SJSA1 (cell line): ENCODE results near the gene PPP2R2B. TPM values are rescaled to one million over a fixed set of nuclear protein-coding genes. Genes with fewer than 3 reads are reported as not detected.

Source experiments
- DNase-seq, 2 experiments: peaks; one replicate each; pipeline ENCODE4 v3.0.0-alpha.2; 2015 to 2020; ENCODE audit warnings: low spot score in 2 of 2, low read depth in 1 of 2
- H3K27ac ChIP-seq: fragments of 250-450 bp; sonication (Bioruptor Pico); 2 replicates; pipeline ENCODE4 v1.5.1; 2020; ENCODE audit warnings: mild to moderate bottlenecking, moderate library complexity
- H3K27me3 ChIP-seq: fragments of 250-450 bp; sonication (Bioruptor Pico); replicated peaks from 2 replicates; pipeline ENCODE4 v1.5.1; 2020; ENCODE audit warnings: mild to moderate bottlenecking, moderate library complexity
- H3K36me3 ChIP-seq: fragments of 250-450 bp; sonication (Bioruptor Pico); 2 replicates; pipeline ENCODE4 v1.5.1; 2020; ENCODE audit warnings: mild to moderate bottlenecking
- H3K4me1 ChIP-seq: fragments of 250-450 bp; sonication (Bioruptor Pico); replicated peaks from 2 replicates; pipeline ENCODE4 v1.6.1; 2021; ENCODE audit warnings: mild to moderate bottlenecking
- H3K4me3 ChIP-seq: fragments of 250-450 bp; sonication (Bioruptor Pico); 2 replicates; pipeline ENCODE4 v1.5.1; 2020; ENCODE audit warnings: mild to moderate bottlenecking
- H3K9me3 ChIP-seq: fragments of 250-450 bp; sonication (Bioruptor Pico); replicated peaks from 2 replicates; pipeline ENCODE4 v1.5.1; 2020; ENCODE audit warnings: mild to moderate bottlenecking
- total RNA-seq: library from RNA; depleted of rRNA; stranded (reverse); fragments of >200 nt; shearing (Covaris generic); gene quantifications from 2 replicates; pipeline ENCODE4 v1.2.3, GENCODE V29; 2014

Gene PPP2R2B
- total RNA-seq, 1 experiment from 2014 or later = 0.13 TPM

DNA sequence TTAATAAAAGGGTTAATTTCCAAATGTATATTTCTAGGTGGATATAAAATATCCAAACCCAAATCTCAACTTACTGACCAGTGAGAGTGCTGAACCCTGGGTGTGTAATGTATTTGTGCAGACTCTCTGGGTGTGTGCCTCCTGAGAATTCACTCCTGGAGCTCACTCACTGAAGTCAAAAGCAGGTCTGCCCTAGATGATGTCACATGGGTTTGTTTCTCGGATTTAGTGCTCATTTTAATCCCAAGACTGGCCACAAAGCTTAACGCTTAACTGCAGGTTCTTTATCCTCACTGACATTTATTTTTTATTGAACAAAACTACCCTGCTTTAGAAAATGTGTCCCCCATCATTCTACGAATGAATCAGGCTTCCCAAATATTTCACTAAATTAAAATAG lies 179.4 kb downstream of the PPP2R2B start:
- H3K36me3 ChIP-seq = no peaks in the 10 kb centered on the region
- H3K4me1 ChIP-seq = no peaks in the 10 kb centered on the region
- peaks cover 3% of the 10 kb centered on the region; the same call in 1 of the 2 replicates for H3K27me3 ChIP-seq
- DNase-seq = no peak
- no peak overlapping the region for H3K4me3 ChIP-seq
- no peaks in the 10 kb centered on the region for H3K9me3 ChIP-seq
- no peak overlapping the region for H3K27ac ChIP-seq

DNA sequence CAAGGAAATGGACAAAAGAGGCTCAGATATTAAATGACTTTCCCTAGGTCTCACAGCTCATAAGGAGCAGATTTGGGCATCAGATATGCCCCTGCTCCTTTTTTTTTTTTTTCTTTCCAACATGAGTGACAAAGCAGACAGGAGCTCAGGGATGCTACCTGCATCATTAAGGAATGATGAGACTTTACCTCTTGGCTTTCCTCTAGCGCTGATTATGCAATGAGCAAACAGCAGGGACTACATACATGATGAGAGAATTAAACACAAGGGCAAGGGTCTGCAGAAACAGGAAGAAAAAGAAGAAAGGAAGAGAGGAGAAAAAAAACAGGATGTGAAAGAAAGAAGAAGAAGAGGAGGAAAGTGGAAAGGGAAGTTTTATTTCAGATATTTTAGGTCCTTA lies 179.9 kb downstream of the PPP2R2B start:
- Histone ChIP-seq H3K4me1 (no peaks in the 10 kb centered on the region), H3K4me3 (no peak overlapping the region), H3K27me3 (peaks cover 3% of the 10 kb centered on the region; the same call in 1 of the 2 replicates), H3K36me3 (no peaks in the 10 kb centered on the region), H3K27ac (no peak overlapping the region), H3K9me3 (no peaks in the 10 kb centered on the region)
- DNase-seq = no peak

DNA sequence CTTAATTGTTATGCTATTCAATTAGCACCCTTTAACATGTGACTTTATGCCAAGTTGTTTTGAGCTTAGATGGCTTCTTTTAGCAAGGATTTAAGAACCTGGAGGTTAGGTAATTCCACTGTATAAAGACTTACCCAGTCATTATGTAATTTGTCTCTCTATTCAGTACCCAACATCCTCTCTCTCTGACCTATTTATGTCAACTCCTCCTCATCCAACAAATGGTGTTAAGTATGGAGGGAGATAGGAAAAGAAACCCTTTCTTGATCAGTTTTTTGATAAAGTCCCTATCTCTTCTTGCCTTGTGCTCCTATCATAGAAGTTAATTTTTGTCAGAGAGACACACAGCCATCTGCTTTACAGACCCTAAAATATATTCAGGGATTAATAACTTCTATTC lies 181.3 kb downstream of the PPP2R2B start:
- H3K27me3 ChIP-seq = peaks cover 3% of the 10 kb centered on the region; the same call in 1 of the 2 replicates
- H3K4me3 ChIP-seq = no peak overlapping the region
- no peaks in the 10 kb centered on the region for H3K9me3 ChIP-seq
- no peak for DNase-seq
- no peaks in the 10 kb centered on the region for H3K4me1 ChIP-seq
- no peak overlapping the region for H3K27ac ChIP-seq
- no peaks in the 10 kb centered on the region for H3K36me3 ChIP-seq

DNA sequence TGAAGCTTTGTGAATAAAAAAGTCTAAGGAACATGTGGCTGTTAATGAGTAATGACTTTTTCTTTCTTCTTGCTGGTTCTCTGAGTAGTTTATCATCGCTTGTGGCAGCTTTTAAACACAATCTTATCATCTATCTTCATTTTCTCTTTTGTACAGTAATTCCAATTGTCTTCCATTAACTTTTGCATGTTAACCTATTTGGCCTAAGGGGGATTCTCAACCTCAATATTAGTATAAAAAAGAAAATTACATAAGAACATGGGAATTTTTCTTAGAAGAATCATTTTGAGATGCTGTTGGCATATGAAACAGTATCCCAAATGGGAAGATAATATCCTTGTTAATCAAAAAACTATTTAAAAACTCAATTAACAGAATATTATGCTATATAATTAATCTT lies 182.9 kb downstream of the PPP2R2B start:
- H3K4me1 ChIP-seq = no peaks in the 10 kb centered on the region
- no peak overlapping the region for H3K27ac ChIP-seq
- no peaks in the 10 kb centered on the region; the same call in 1 of the 2 replicates for H3K27me3 ChIP-seq
- H3K9me3 ChIP-seq = no peaks in the 10 kb centered on the region
- no peak overlapping the region for H3K4me3 ChIP-seq
- H3K36me3 ChIP-seq = no peaks in the 10 kb centered on the region
- no peak for DNase-seq

DNA sequence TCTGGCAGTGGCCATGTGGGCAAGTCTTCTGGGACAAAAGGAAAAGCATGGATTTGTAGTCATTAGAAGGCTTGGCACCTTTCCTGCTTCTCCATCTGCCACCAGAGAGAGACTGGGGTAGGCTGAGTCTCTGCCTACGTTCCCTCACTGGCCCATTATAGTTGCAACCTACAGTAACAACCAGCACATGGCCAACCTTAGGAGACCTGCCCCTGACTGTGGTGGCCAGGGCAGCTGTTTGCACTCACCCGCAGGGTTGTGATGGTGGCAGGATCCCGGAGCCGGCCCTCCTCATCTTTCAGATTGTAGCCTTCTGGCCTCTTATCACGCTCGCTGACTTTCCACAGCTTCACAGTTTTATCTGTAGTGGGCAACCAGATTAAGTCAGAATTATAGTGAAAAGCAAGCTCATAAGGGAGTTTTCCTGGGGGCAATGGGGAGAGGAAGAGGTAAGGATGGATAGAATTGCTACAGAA lies 187.6 kb downstream of the PPP2R2B start:
- no peaks in the 10 kb centered on the region; the same call in 1 of the 2 replicates for H3K27me3 ChIP-seq
- no peaks in the 10 kb centered on the region for H3K4me1 ChIP-seq
- H3K27ac ChIP-seq = no peak overlapping the region
- H3K9me3 ChIP-seq = no peaks in the 10 kb centered on the region
- H3K36me3 ChIP-seq = no peaks in the 10 kb centered on the region
- DNase-seq = no peak
- no peak overlapping the region for H3K4me3 ChIP-seq

DNA sequence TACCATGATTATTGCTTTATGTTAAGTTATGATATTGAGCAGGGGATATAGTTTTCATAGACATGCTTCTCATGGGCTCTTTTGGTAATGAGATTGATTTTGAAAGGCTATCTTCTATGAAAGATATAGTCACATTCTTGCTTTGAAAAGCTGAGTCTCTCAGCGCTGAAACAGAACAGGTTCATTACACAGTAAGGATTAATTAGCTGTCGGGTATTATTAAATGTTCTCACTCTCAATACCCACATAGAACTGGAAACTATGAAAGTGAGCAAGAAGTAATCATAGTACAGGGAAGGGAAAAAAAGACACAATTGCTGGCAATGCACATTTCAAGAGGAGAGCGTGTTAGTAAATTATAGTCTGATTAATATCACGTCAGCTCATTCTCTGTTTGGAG lies 190.9 kb downstream of the PPP2R2B start:
- no peaks in the 10 kb centered on the region for H3K36me3 ChIP-seq
- no peaks in the 10 kb centered on the region; the same call in 1 of the 2 replicates for H3K27me3 ChIP-seq
- no peaks in the 10 kb centered on the region for H3K9me3 ChIP-seq
- DNase-seq = no peak
- no peak overlapping the region for H3K27ac ChIP-seq
- no peak overlapping the region for H3K4me3 ChIP-seq
- no peaks in the 10 kb centered on the region for H3K4me1 ChIP-seq

DNA sequence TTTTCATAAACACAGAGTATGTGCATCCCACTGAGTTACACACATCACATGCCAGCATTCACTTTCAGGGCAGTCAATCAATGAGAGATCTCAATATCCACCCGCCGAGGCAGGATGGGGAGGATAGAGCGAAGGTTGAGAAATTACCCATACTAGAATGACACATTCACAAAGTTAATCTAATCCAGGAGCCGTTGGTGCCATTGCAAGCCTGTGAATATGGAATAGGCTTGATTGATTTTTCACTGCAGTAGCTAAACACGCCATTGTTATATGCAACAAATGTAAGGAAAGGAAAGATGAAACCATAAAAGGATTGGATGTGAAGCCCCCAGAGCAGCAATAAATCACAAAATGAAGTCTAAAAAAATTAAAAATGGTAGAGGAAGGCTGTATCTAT lies 194.7 kb downstream of the PPP2R2B start:
- Histone ChIP-seq H3K27me3 (no peaks in the 10 kb centered on the region; the same call in 1 of the 2 replicates), H3K27ac (no peak overlapping the region), H3K4me1 (no peaks in the 10 kb centered on the region), H3K36me3 (no peaks in the 10 kb centered on the region), H3K4me3 (no peak overlapping the region), H3K9me3 (no peaks in the 10 kb centered on the region)
- DNase-seq = no peak

DNA sequence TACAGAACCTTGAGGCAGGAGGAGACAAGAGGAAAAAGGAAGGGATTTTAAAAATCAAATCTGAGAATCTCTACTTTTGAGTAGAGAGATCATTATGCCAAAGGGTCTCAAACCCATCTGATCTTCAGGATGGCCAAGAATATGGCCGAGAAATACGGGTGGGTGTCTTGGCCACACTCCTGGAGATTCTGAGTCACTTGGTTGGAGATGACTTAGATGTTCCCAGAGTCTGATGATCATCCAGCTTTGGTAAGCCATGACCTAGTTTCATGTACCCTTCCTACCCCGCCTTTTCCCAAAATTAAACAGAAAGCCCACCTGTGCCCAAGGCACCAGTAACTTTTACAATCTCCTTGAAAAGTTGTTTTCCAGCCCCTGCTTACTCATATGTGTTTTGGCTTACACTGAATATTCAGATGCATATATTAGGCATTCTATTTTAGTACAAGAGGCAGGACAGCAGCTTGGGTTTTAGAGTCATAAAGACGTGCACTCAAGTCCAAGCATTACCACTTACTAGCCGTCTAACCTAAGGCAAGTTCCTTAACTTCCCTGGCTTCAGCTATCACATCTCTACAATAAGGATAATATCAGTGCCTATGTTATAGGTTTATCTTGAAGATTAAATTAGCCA lies 195.5 kb downstream of the PPP2R2B start:
- Histone ChIP-seq H3K27ac (no peak overlapping the region), H3K27me3 (no peaks in the 10 kb centered on the region; the same call in 1 of the 2 replicates), H3K4me3 (no peak overlapping the region), H3K36me3 (no peaks in the 10 kb centered on the region), H3K4me1 (no peaks in the 10 kb centered on the region), H3K9me3 (no peaks in the 10 kb centered on the region)
- no peak for DNase-seq

DNA sequence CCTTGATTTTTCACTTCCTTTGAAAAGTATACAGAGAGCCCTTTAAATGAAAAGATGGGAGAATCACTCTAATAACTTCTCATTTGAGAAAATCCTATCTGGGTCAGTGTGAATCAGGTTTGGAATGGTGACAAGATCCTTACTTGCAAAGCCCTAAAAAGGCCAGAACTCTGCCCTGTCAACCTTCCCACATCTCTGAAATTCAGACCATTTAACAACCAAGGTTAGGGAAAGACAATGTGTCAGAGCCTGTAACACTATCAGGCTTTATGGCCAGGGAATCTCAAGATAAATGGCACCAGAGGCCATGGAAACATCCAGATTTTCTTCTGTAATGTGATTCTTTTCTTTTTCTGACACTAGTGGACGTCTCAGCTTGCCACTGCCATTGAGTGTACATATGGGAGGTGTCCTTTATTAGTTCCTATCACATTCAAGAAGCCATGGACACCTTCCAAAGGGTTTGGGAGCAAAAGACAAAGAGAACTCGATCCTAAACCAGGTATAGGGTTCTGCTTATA lies 196.9 kb downstream of the PPP2R2B start:
- no peaks in the 10 kb centered on the region; the same call in 1 of the 2 replicates for H3K27me3 ChIP-seq
- no peak for DNase-seq
- no peaks in the 10 kb centered on the region for H3K4me1 ChIP-seq
- H3K36me3 ChIP-seq = no peaks in the 10 kb centered on the region
- H3K4me3 ChIP-seq = no peak overlapping the region
- no peak overlapping the region for H3K27ac ChIP-seq
- H3K9me3 ChIP-seq = no peaks in the 10 kb centered on the region

DNA sequence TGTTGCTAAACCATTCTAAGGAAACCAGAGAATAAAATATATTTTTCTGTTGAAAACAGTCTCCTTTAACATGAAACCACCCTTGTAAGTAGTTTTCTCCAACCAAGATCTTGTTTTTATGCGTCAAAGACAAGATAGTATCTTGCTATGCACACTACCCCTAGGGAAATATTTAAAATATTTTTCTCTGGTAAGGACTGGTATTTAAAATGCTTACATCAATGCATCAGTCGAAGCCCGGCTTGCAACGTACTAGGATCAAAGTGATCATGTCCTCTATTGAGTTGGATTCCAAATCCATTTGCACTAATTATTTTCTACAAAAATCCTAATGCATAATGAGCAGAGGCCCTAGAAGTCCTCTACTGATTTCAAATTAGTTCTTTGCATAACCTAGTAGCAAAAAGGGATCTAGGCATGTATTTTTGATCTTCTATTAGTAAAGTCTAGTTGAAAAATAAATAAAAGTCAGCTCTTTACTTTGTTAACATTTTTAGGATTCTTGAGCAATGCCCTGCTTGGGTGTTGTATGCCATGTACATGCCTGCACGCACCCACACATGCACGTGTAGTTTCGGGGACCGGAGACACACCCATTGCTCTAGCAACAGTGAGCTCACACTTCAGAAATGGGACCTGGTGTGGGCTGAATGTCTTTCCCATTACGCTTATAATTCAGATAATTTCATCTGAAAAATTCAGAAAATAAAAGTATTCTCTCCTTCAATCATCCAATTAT lies 197.5 kb downstream of the PPP2R2B start:
- H3K27ac ChIP-seq = no peak overlapping the region
- no peak for DNase-seq
- no peaks in the 10 kb centered on the region; the same call in 1 of the 2 replicates for H3K27me3 ChIP-seq
- no peaks in the 10 kb centered on the region for H3K4me1 ChIP-seq
- H3K9me3 ChIP-seq = no peaks in the 10 kb centered on the region
- H3K4me3 ChIP-seq = no peak overlapping the region
- no peaks in the 10 kb centered on the region for H3K36me3 ChIP-seq

DNA sequence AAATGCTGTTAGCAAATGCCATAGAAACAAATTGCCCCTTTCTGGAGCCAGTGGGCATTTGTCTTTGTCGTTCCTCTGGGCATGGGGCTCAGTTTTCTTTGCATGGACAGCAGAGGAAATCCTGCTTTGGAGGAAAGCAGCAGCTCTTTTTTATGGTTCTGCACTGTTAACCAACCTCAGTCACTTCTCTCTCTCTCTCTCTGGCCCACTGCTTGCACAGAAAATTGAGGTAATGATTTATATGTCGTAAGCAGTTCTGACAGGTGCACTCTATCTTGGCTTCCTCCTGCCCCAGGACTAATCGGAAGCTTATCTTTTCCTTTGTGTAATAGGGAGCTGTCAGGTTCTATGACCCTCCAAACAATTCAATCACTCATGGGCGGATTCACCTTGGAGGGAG lies 202.9 kb downstream of the PPP2R2B start:
- DNase-seq = no peak
- Histone ChIP-seq H3K27ac (no peak overlapping the region), H3K36me3 (no peaks in the 10 kb centered on the region), H3K4me1 (no peaks in the 10 kb centered on the region), H3K27me3 (peaks cover 6% of the 10 kb centered on the region; the same call in 1 of the 2 replicates), H3K9me3 (no peaks in the 10 kb centered on the region), H3K4me3 (no peak overlapping the region)

DNA sequence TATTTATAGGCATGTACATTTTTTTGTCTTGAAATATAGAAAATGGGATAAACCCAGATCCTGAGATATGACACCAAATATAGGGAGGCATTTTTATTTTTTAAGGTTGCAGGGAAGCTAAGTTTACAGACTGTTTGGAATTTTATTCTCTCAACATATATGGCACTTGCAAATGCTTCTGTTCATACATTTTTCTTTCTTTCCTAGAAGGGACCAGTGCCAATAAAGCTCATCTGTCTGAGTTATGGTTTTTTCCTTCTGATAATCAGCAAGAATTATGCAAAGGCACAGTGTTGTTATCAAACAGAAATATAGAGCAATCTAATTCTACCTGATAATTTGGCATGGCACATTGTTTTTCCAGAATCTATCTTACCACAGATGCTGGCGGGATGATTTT lies 205.7 kb downstream of the PPP2R2B start:
- DNase-seq = no peak
- no peaks in the 10 kb centered on the region for H3K4me1 ChIP-seq
- H3K9me3 ChIP-seq = no peaks in the 10 kb centered on the region
- H3K4me3 ChIP-seq = no peak overlapping the region
- H3K27me3 ChIP-seq = 0 out of 2 replicates have a peak, but pooled peaks cover 12% of the 10 kb centered on the region
- H3K27ac ChIP-seq = no peak overlapping the region
- no peaks in the 10 kb centered on the region for H3K36me3 ChIP-seq

DNA sequence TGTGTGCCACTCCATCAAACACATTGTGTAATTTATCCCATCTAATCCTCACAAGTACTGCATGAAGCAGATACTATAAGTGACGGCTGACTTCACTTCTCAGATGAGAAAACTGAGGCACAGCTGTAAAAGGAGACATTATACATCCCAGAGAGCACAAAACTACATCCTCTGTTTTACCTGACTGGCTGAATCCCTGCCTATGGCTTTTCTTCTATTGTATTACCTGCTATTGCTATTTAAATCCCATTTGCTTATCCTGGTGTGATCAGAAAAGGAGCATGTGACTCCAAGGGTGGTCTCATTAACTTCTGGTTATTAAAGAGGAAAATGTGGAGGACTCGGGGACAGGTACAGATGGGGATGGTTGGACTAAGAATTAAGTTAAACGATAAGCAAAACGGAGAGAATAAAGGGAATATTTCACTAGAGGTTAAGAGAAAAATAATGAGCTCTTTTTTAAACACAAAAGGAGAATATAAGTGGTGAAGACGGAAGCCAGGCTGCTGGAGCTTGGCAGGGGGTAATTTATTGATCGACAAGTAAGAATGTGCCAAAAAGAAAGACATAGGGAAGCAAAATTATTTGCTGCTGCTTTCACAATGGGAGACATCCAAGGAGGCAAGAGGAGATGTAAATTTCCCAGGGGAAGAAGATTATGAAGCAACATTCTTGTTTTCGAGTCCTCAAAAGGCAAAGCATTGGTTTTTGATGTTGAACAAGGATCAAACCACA lies 206.8 kb downstream of the PPP2R2B start:
- no peak overlapping the region for H3K27ac ChIP-seq
- DNase-seq = no peak
- no peaks in the 10 kb centered on the region for H3K36me3 ChIP-seq

More for the DNA sequence above, 206.8 kb downstream of the PPP2R2B start:
- Histone ChIP-seq H3K9me3 (no peaks in the 10 kb centered on the region), H3K27me3 (0 out of 2 replicates have a peak, but pooled peaks cover 12% of the 10 kb centered on the region), H3K4me3 (no peak overlapping the region), H3K4me1 (no peaks in the 10 kb centered on the region)
